Fibroblast of villous mesenchyme (primary cell): Measurements from ENCODE around the gene CCDC82. TPM values are rescaled to one million over a fixed set of nuclear protein-coding genes. Genes with fewer than 3 reads are reported as not detected.

Experiments used
- DNase-seq: peaks from one replicate; pipeline ENCODE4 v3.0.0-alpha.2; 2010; ENCODE audit warnings: low read depth
- H3K4me3 ChIP-seq: 2 replicates; pipeline ENCODE4 v1.5.1; 2011; ENCODE audit warnings: low read depth, mild to moderate bottlenecking, low read length
- CTCF ChIP-seq: IDR thresholded peaks from 2 replicates; pipeline ENCODE4 v1.5.1; 2012; ENCODE audit warnings: low read depth, mild to moderate bottlenecking, low read length; ENCODE audit not compliant: insufficient read depth
- total RNA-seq: library from RNA; depleted of rRNA; stranded (reverse); fragments of >200 nt; gene quantifications from 2 replicates; pipeline ENCODE4 v1.2.3, GENCODE V29; 2012

Gene CCDC82
- total RNA-seq, 1 donor: 17.7 TPM

DNA sequence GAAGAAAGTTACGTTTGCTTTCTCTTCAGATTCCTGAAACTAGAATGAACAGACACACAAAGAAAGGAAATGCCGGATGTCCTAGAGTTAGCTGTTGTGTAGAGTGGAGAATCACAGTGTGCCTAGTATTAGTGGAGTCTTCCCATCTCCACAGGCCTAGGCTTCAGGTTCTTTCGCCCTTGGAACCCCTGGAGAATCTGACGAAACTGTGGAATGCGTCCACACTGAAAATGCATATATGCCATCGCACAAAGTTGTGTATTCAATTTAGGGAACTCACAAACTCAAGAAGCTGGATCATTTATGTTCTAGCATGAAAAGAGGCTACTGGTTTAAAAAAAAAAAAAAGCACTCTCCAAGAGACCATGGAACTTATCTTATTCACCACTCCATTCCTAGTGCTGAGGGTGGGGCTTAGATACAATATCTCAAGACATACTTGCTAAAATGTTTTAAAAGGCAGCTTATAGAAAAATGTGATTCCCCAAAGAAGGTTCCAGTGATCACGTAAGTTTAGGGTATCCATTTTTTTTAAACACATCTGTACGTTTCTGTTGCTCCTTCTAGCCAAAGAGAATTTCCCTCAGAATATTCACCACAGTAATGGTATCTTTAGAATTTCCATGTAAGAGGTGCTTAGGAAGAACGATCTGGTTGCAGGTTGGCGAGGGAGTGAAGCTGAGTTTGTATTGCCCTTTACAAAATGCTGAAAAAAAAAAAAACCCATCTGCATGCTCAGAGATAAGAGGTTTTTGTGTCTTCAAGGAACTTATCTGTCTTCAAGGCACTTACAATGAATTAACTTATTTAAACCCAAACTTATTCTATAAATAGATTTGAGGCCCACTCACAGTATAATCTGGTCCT lies 66.7 kb downstream of the CCDC82 start:
- no peak for TF ChIP-seq CTCF
- H3K4me3 ChIP-seq: peak overlapping the region; percentile 17
- no peak for DNase-seq

DNA sequence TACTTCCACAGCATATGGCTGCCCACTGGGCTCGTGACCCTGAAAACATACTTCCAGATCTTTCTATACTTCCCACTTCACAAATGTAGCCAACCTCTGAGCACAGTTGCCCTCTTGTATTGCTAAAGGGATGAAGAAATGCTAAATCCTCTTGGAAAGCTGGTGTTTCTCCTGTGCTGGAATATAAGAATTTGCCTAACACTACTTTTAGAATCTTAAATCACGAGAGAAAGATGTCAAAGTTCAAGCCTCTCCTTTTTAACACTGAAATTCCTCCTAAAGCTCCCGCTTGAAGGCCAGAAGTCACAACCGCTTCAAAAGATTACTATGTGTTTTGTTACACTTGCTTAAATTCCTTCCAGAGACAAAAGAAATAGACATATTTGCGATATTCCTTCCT lies 68.6 kb downstream of the CCDC82 start:
- no peak overlapping the region for H3K4me3 ChIP-seq
- no peak for DNase-seq
- TF ChIP-seq CTCF: no peak

DNA sequence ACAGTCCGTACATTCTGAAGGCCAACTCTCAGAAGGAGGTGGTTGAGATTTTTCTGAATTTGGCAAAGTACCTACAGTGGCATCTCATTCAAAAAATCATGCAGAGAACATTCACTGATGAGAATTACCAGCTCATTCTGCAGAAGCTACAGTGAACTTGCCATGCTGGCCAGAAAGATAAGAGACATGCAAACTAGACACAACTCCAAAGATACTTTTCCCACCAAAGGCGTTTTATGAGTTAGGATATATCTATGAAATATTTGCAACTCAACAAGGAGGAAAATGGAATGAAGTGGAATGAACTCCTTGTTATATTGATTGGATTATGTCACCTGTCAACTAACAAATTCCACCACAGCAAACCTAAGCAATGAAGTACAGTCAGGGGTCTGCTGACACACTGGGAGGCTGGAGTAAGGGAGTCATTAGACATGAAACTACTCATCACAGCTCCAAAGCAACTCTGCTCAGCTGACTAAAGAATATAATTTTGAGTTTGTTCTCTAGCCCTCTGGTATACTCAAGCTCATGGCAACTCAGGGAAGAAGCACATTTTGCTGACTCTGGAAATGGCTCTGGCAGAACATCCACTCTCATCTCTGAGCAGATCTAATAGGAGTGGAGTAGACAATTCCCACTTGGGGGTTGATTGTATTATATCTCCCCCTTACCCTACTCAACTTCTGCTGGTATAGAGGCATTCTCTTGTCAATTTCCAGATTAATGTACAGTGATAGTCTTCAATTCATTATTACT lies 69.6 kb downstream of the CCDC82 start:
- no peak overlapping the region for H3K4me3 ChIP-seq
- TF ChIP-seq CTCF: no peak
- no peak for DNase-seq

GRCh38 chr11:96318850-96319249 lies 70.9 kb downstream of the CCDC82 start:
- DNase-seq: no peak
- no peak for TF ChIP-seq CTCF
- no peak overlapping the region for H3K4me3 ChIP-seq

GRCh38 chr11:96318399-96318798 lies 71.3 kb downstream of the CCDC82 start:
- no peak overlapping the region for H3K4me3 ChIP-seq
- no peak for DNase-seq
- no peak for TF ChIP-seq CTCF

- DNase-seq: no peak
- H3K4me3 ChIP-seq: no peak overlapping the region
- TF ChIP-seq CTCF: no peak
Measured at GRCh38 chr11:96317985-96318384, 71.7 kb downstream of the CCDC82 start.
